ENCODE measurements around the gene CHTOP.

GRCh38 chr1:153638261-153638660, 4.4 kb downstream of the CHTOP start:
- no peak for TF ChIP-seq POLR2A (IDR thresholded peaks at IDR 0.05)
- TF ChIP-seq, protein P1, sequence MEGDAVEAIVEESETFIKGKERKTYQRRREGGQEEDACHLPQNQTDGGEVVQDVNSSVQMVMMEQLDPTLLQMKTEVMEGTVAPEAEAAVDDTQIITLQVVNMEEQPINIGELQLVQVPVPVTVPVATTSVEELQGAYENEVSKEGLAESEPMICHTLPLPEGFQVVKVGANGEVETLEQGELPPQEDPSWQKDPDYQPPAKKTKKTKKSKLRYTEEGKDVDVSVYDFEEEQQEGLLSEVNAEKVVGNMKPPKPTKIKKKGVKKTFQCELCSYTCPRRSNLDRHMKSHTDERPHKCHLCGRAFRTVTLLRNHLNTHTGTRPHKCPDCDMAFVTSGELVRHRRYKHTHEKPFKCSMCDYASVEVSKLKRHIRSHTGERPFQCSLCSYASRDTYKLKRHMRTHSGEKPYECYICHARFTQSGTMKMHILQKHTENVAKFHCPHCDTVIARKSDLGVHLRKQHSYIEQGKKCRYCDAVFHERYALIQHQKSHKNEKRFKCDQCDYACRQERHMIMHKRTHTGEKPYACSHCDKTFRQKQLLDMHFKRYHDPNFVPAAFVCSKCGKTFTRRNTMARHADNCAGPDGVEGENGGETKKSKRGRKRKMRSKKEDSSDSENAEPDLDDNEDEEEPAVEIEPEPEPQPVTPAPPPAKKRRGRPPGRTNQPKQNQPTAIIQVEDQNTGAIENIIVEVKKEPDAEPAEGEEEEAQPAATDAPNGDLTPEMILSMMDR (IDR thresholded peaks at IDR 0.05): no peak
